Measurements from ENCODE around the gene CBX1. TPM values are rescaled to one million over a fixed set of nuclear protein-coding genes. Genes with fewer than 3 reads are reported as not detected.

The CBX1 gene
- total and polyA plus RNA-seq, 3 donors from 2014 or later: 59.9 to 123 (median 70.1) TPM

DNA sequence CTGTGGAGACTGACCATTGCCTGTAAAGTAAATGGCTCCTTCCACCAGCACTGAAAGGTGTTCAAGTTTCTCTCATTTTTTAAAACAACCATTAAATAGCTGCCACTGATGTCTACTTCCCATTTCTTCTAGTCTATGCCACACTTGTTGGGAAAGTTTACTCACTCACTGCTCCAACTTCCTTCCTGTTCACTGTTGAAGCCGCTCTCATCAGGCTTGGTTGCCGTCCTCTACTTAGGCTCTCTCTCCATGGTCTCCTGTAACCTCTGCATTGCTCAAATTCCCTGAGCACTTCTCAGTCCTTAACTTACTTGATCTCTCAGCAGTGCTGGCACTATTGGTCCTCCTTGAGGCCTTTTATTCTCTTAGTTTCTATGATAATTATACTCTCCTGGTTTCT is 38.7 kb upstream of the CBX1 start:
- 70 to 85% methylated on average over 2 of the region's 2 CpGs for WGBS, 2 donors

DNA sequence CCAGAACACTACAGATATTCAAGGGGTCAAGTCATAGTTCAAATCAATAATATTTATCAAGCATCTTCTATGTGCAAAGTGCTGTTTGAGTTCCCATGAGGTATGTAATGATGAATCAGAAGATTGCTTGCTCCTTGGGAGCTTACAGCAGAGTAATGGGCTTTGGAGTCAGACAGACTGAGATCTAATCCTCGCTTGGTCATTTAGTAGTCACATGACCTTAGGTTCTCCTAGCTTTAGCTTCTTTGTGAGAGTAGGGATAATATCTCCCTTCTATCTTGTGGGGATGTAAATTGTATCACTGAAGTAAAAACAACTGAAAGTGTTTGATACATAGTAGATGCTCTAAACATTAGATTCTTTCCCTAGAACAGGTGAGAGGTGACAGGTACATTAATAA is 36.4 kb upstream of the CBX1 start:
- Histone ChIP-seq H3K4me1 (no peaks in the 10 kb centered on the region), H3K27ac (no peak overlapping the region), H3K4me3 (no peak overlapping the region), H3K36me3 (ENCODE audit: low read depth, missing control alignments) (no peaks in the 10 kb centered on the region), H3K27me3 (no peaks in the 10 kb centered on the region), H3K9me3 (no peaks in the 10 kb centered on the region)
- WGBS, 2 donors: 64 to 76% methylated on average over 1 of the region's 1 CpG
- intact Hi-C loops (cut with DNase I; ENCODE audit: low total_unique reads): loop anchor here (10.0 kb wide), 1 partner anchor 53 kb away; no protein-coding TSS in a partner anchor
- DNase-seq: no peak
- TF ChIP-seq, protein P1, sequence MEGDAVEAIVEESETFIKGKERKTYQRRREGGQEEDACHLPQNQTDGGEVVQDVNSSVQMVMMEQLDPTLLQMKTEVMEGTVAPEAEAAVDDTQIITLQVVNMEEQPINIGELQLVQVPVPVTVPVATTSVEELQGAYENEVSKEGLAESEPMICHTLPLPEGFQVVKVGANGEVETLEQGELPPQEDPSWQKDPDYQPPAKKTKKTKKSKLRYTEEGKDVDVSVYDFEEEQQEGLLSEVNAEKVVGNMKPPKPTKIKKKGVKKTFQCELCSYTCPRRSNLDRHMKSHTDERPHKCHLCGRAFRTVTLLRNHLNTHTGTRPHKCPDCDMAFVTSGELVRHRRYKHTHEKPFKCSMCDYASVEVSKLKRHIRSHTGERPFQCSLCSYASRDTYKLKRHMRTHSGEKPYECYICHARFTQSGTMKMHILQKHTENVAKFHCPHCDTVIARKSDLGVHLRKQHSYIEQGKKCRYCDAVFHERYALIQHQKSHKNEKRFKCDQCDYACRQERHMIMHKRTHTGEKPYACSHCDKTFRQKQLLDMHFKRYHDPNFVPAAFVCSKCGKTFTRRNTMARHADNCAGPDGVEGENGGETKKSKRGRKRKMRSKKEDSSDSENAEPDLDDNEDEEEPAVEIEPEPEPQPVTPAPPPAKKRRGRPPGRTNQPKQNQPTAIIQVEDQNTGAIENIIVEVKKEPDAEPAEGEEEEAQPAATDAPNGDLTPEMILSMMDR (IDR thresholded peaks at IDR 0.05): no peak
- TF ChIP-seq POLR2A (IDR thresholded peaks at IDR 0.05): no peak

More for the DNA sequence above, 38.7 kb upstream of the CBX1 start:
- H3K27ac ChIP-seq: no peak overlapping the region
- intact Hi-C loops (cut with DNase I; ENCODE audit: low total_unique reads): loop anchor here (10.0 kb wide), 1 partner anchor 55 kb away; no protein-coding TSS in a partner anchor
- no peaks in the 10 kb centered on the region for H3K27me3 ChIP-seq
- no peaks in the 10 kb centered on the region for H3K36me3 ChIP-seq (ENCODE audit: low read depth, missing control alignments)
- no peaks in the 10 kb centered on the region for H3K9me3 ChIP-seq
- no peak for DNase-seq
- no peak for TF ChIP-seq POLR2A (IDR thresholded peaks at IDR 0.05)
- TF ChIP-seq, protein P1 (IDR thresholded peaks at IDR 0.05): no peak
- H3K4me3 ChIP-seq: no peak overlapping the region
- no peaks in the 10 kb centered on the region for H3K4me1 ChIP-seq

DNA sequence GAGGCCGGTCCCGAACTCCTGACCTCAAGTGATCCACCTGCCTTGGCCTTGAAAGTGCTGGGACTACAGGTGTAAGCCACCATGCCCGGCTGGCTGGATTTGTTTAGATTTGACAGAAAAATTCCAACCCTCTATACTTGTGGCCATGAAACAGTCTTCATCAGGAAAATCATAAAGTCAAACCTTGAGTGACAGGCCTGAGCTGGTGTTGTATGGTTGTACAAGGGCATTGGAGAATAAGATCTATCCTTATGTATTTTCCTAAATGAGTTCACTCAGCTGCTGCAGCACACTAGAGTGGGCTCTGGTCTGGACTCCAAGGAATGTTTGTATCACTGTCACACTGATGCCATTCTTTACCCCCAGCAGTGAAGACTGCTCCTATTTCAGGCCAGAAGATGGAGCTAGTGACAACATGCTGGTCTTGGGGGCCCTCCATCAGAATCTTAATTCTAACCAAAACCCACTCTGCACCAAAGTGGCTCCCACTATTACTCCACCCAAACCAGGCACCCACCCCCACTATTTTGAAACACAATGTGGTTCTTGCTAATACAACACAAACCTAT is 33.7 kb upstream of the CBX1 start:
- Histone ChIP-seq H3K4me3 (no peak overlapping the region), H3K27ac (no peak overlapping the region), H3K27me3 (no peaks in the 10 kb centered on the region), H3K9me3 (no peaks in the 10 kb centered on the region), H3K36me3 (ENCODE audit: low read depth, missing control alignments) (no peaks in the 10 kb centered on the region), H3K4me1 (no peaks in the 10 kb centered on the region)
- DNase-seq: no peak
- 85 to 100% methylated on average over 3 of the region's 3 CpGs for WGBS, 2 donors
- intact Hi-C loops (cut with DNase I; ENCODE audit: low total_unique reads): loop anchor here (10.0 kb wide), 1 partner anchor 50 kb away; no protein-coding TSS in a partner anchor
- no peak for TF ChIP-seq POLR2A (IDR thresholded peaks at IDR 0.05)
- TF ChIP-seq, protein P1 (IDR thresholded peaks at IDR 0.05): no peak

DNA sequence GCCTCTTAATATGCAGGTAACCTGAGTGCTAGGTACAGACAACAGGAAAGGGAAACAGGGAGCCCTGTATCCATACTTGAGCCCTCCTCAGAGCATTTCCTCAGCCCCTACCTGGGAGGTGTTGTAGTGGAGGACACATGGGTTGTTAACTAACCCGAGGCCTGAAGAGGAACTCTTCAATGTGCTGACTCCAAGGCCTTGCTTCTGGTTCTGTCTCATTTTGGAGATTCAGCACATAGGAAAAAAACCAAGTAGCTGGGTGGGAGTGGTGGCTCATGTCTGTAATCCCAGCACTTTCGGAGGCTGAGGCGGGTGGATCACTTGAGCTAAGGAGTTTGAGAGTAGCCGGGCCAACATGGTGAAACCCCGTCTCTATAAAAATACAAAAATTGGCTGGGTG is 31.1 kb upstream of the CBX1 start:
- no peak overlapping the region for H3K27ac ChIP-seq
- TF ChIP-seq, protein P1 (IDR thresholded peaks at IDR 0.05): no peak
- no peak for TF ChIP-seq POLR2A (IDR thresholded peaks at IDR 0.05)
- 73 to 90% methylated on average over 5 of the region's 5 CpGs for WGBS, 2 donors
- no peaks in the 10 kb centered on the region for H3K36me3 ChIP-seq (ENCODE audit: low read depth, missing control alignments)
- H3K9me3 ChIP-seq: no peaks in the 10 kb centered on the region
- H3K27me3 ChIP-seq: no peaks in the 10 kb centered on the region
- DNase-seq: no peak
- intact Hi-C loops (cut with DNase I; ENCODE audit: low total_unique reads): loop anchor here (10.0 kb wide), 1 partner anchor 48 kb away; no protein-coding TSS in a partner anchor
- H3K4me3 ChIP-seq: no peak overlapping the region
- no peaks in the 10 kb centered on the region for H3K4me1 ChIP-seq

Data from testis (tissue), 3 donors.